Mesendoderm (in vitro differentiated cells): ENCODE measurements around the gene MANBA.

Source experiments
- DNase-seq: peaks from one replicate; pipeline ENCODE4 v3.0.0; 2013
- H2AK5ac ChIP-seq: 2 replicates; pipeline ENCODE4 v1.6.1; 2013; ENCODE audit warnings: low read length, inconsistent platforms
- H2BK120ac ChIP-seq: 2 replicates; pipeline ENCODE4 v1.6.1; 2013; ENCODE audit warnings: low read depth, mild to moderate bottlenecking, low read length, moderate library complexity, mixed read lengths
- H2BK15ac ChIP-seq: replicated peaks from 2 replicates; pipeline ENCODE4 v1.6.1; 2013; ENCODE audit warnings: low read depth, mild to moderate bottlenecking, moderate library complexity
- H2BK5ac ChIP-seq: 2 replicates; pipeline ENCODE4 v1.6.1; 2013; ENCODE audit warnings: low read length, inconsistent platforms
- H3K18ac ChIP-seq: 2 replicates; pipeline ENCODE4 v1.6.1; 2013; ENCODE audit warnings: mild to moderate bottlenecking, low read length, mixed read lengths
- H3K23ac ChIP-seq: one replicate; pipeline ENCODE4 v1.6.1; 2013; ENCODE audit warnings: low read length
- H3K27ac ChIP-seq: 2 replicates; pipeline ENCODE4 v1.5.1; 2013; ENCODE audit warnings: low read depth, mild to moderate bottlenecking, inconsistent platforms, low read length, moderate library complexity
- H3K27me3 ChIP-seq: 2 replicates; pipeline ENCODE4 v1.6.1; 2013; ENCODE audit warnings: low read length, control low read depth, mild to moderate bottlenecking, inconsistent platforms; ENCODE audit not compliant: insufficient read depth, poor library complexity
- H3K36me3 ChIP-seq: 2 replicates; pipeline ENCODE4 v1.6.1; 2013; ENCODE audit warnings: low read length, inconsistent platforms; ENCODE audit not compliant: control insufficient read depth, insufficient read depth
- H3K4ac ChIP-seq: one replicate; pipeline ENCODE4 v1.6.1; 2013; ENCODE audit warnings: low read depth, mild to moderate bottlenecking, low read length, moderate library complexity
- H3K4me1 ChIP-seq: 2 replicates; pipeline ENCODE4 v1.6.1; 2013; ENCODE audit warnings: low read depth, low read length, inconsistent platforms; ENCODE audit not compliant: control insufficient read depth
- H3K4me2 ChIP-seq: 2 replicates; pipeline ENCODE4 v1.6.1; 2013; ENCODE audit warnings: low read length
- H3K4me3 ChIP-seq: 2 replicates; pipeline ENCODE4 v1.5.1; 2013; ENCODE audit warnings: mild to moderate bottlenecking, low read length
- H3K56ac ChIP-seq: one replicate; pipeline ENCODE4 v1.6.1; 2013; ENCODE audit warnings: low read length
- H3K79me1 ChIP-seq: 2 replicates; pipeline ENCODE4 v1.6.1; 2013; ENCODE audit warnings: low read length, inconsistent platforms
- H3K79me2 ChIP-seq: 2 replicates; pipeline ENCODE4 v1.6.1; 2013; ENCODE audit warnings: mild to moderate bottlenecking, low read length; ENCODE audit not compliant: control insufficient read depth, insufficient read depth
- H3K9ac ChIP-seq: 2 replicates; pipeline ENCODE4 v1.6.1; 2013; ENCODE audit warnings: low read length, inconsistent platforms
- H4K5ac ChIP-seq: one replicate; pipeline ENCODE4 v1.6.1; 2013; ENCODE audit warnings: low read length
- H4K8ac ChIP-seq: one replicate; pipeline ENCODE4 v1.6.1; 2013; ENCODE audit warnings: low read depth, mild to moderate bottlenecking, control low read depth, low read length, moderate library complexity
- WGBS: extraction: QIAGEN DNeasy Blood & Tissue Kit; methylation state at CpG from one replicate; pipeline ENCODE4 v1.1.7; 2013; ENCODE audit warnings: low lambda C conversion rate, missing lambda C conversion rate; ENCODE audit not compliant: insufficient coverage; ENCODE audit errors: extremely low coverage; 5-methylcytosine and 5-hydroxymethylcytosine counted together

The MANBA gene

GRCh38 chr4:102779204-102779603 is 18.4 kb upstream of the MANBA start:
- H3K4me2 ChIP-seq, result no peak overlapping the region
- H4K5ac ChIP-seq, result no peak overlapping the region
- no peak overlapping the region for H3K18ac ChIP-seq
- H3K36me3 ChIP-seq, result no peaks in the 10 kb centered on the region
- WGBS, result no CpG with 5 or more reads among the region's 4 CpGs
- H3K56ac ChIP-seq, result no peak overlapping the region
- no peaks in the 10 kb centered on the region for H3K4me1 ChIP-seq
- no peak overlapping the region for H2AK5ac ChIP-seq
- no peaks in the 10 kb centered on the region for H3K27me3 ChIP-seq
- H3K79me1 ChIP-seq, result no peaks in the 10 kb centered on the region
- no peak overlapping the region for H3K9ac ChIP-seq
- no peak for DNase-seq
- H2BK15ac ChIP-seq, result no peak overlapping the region
- H3K27ac ChIP-seq, result no peak overlapping the region
- H2BK120ac ChIP-seq, result no peak overlapping the region
- no peak overlapping the region for H3K23ac ChIP-seq
- H3K79me2 ChIP-seq, result no peaks in the 10 kb centered on the region
- H4K8ac ChIP-seq, result no peak overlapping the region
- H3K4ac ChIP-seq, result no peak overlapping the region
- H2BK5ac ChIP-seq, result no peak overlapping the region
- H3K4me3 ChIP-seq, result no peak overlapping the region

- H3K4me3 ChIP-seq, result no peak overlapping the region
- H3K4ac ChIP-seq, result no peak overlapping the region
- no peaks in the 10 kb centered on the region for H3K79me2 ChIP-seq
- no peak overlapping the region for H3K9ac ChIP-seq
- no CpG with 5 or more reads among the region's 7 CpGs for WGBS
- H3K4me2 ChIP-seq, result no peak overlapping the region
- H3K4me1 ChIP-seq, result no peaks in the 10 kb centered on the region
- no peaks in the 10 kb centered on the region for H3K36me3 ChIP-seq
- H3K18ac ChIP-seq, result no peak overlapping the region
- no peak overlapping the region for H2BK5ac ChIP-seq
- no peak for DNase-seq
- no peak overlapping the region for H3K56ac ChIP-seq
- H2AK5ac ChIP-seq, result no peak overlapping the region
- H2BK15ac ChIP-seq, result no peak overlapping the region
- H4K5ac ChIP-seq, result no peak overlapping the region
- H3K27me3 ChIP-seq, result no peaks in the 10 kb centered on the region
- H2BK120ac ChIP-seq, result no peak overlapping the region
- H4K8ac ChIP-seq, result no peak overlapping the region
- no peaks in the 10 kb centered on the region for H3K79me1 ChIP-seq
- no peak overlapping the region for H3K23ac ChIP-seq
- H3K27ac ChIP-seq, result no peak overlapping the region
Observed at GRCh38 chr4:102778720-102779119, 18.0 kb upstream of the MANBA start.

DNA sequence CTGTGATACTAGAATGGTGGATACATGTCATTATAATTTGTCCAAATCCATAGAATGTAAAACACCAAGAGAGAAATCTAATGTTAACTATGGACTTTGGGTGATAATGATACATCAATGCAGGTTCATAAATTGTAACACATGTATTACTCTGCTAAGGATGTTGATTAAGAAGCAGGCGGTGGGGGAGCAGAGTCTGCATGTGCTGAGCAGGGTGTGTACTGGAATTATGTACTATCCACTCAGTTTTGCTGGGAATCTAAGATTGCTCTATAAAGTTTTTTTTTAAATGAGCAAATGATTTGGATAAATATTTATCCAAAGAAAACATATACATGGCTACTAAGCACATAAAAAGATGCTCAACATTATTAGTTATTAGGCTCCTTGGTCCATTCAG is 15.0 kb upstream of the MANBA start:
- Histone ChIP-seq H3K4me1 (no peaks in the 10 kb centered on the region), H2AK5ac (no peak overlapping the region), H3K27me3 (no peaks in the 10 kb centered on the region), H4K8ac (no peak overlapping the region), H3K79me1 (no peaks in the 10 kb centered on the region), H2BK5ac (no peak overlapping the region), H3K23ac (no peak overlapping the region), H3K9ac (no peak overlapping the region), H3K79me2 (no peaks in the 10 kb centered on the region), H3K27ac (no peak overlapping the region), H3K4me2 (no peak overlapping the region), H3K4ac (no peak overlapping the region), H3K18ac (no peak overlapping the region), H4K5ac (no peak overlapping the region), H3K36me3 (no peaks in the 10 kb centered on the region), H2BK15ac (no peak overlapping the region), H3K56ac (no peak overlapping the region), H3K4me3 (no peak overlapping the region), H2BK120ac (no peak overlapping the region)
- no CpG with 5 or more reads among the region's 1 CpG for WGBS
- DNase-seq, result no peak

DNA sequence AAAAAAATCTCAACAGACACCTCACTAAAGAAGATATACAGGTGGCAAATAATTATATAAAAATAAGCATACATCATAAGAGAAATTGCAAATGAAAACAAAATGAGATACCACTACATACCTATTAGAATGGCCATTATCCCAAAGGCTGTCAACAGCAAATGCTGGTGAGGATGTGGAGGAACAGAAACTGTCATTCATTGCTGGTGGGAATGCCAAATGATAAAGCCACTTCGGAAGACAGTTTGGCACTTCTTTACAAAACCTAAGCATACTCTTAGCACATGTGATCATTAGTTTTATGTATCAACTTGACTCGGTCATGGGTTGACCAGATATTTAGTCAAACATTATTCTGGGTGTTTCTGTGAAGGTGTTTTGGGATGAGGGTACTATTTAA is 13.5 kb upstream of the MANBA start:
- no peak for DNase-seq
- H2BK5ac ChIP-seq, result no peak overlapping the region
- no peaks in the 10 kb centered on the region for H3K4me1 ChIP-seq
- no peak overlapping the region for H3K9ac ChIP-seq
- no peak overlapping the region for H3K27ac ChIP-seq
- H3K4ac ChIP-seq, result no peak overlapping the region
- no peak overlapping the region for H3K4me2 ChIP-seq
- no peaks in the 10 kb centered on the region for H3K36me3 ChIP-seq
- H2BK15ac ChIP-seq, result no peak overlapping the region
- no peak overlapping the region for H2BK120ac ChIP-seq
- H3K27me3 ChIP-seq, result no peaks in the 10 kb centered on the region
- no peak overlapping the region for H2AK5ac ChIP-seq
- no peaks in the 10 kb centered on the region for H3K79me2 ChIP-seq
- H4K8ac ChIP-seq, result no peak overlapping the region
- no peaks in the 10 kb centered on the region for H3K79me1 ChIP-seq
- no peak overlapping the region for H3K23ac ChIP-seq
- no peak overlapping the region for H3K4me3 ChIP-seq
- no peak overlapping the region for H3K56ac ChIP-seq
- no peak overlapping the region for H3K18ac ChIP-seq
- H4K5ac ChIP-seq, result no peak overlapping the region
- no CpG with 5 or more reads among the region's 2 CpGs for WGBS

DNA sequence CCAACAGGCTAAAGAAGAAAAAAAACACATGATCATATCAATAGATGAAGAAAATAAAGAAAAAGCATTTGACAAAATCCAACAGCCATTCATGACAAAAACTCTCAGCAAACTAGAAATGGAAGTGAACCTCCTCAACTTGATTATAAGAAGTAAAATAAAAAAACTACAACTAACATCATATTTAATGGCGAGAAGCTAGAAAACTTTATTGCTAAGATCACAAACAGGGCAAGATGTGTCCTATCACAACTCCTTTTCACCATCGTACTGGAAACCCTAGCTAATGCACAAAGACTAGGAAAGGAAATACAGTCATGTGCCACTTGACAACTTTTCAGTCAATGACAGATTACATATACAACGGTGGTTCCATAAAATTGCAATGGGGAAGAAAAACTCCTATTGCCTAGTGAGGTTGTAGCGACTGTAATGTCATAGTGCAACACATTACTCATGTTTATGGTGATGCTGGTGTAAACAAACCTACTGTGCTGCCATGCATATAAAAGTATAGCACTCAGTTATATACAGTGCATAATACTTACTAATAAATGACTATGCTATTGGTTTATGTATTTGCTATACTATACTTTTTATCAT is 12.1 kb upstream of the MANBA start:
- Histone ChIP-seq H3K36me3 (no peaks in the 10 kb centered on the region), H4K8ac (no peak overlapping the region), H3K4me1 (no peaks in the 10 kb centered on the region), H2BK5ac (no peak overlapping the region), H3K9ac (no peak overlapping the region), H3K27me3 (no peaks in the 10 kb centered on the region), H3K4ac (no peak overlapping the region), H2BK15ac (no peak overlapping the region), H3K23ac (no peak overlapping the region), H3K18ac (no peak overlapping the region), H3K79me2 (no peaks in the 10 kb centered on the region), H2BK120ac (no peak overlapping the region), H3K4me3 (no peak overlapping the region), H3K4me2 (no peak overlapping the region), H2AK5ac (no peak overlapping the region), H4K5ac (no peak overlapping the region), H3K79me1 (no peaks in the 10 kb centered on the region), H3K56ac (no peak overlapping the region), H3K27ac (no peak overlapping the region)
- no CpG with 5 or more reads among the region's 4 CpGs for WGBS
- DNase-seq, result no peak

DNA sequence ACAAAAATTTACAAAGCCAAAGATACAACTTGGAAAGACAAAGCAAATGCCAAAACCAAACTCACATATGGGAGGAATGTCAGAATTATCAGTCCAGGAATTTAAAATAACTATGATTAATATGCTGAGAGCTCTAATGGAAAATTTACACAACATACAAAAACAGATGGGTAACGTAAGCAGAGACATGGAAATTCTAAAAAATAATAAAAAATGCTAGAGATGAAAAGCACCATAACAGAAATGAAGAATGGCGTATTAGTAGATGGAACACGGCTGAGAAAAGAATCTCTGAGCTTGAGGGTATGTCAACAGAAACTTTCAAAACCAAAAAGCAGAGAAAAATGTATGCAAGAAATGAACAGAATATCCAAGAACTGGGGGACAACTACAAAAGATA is 4.1 kb upstream of the MANBA start:
- Histone ChIP-seq H3K23ac (no peak overlapping the region), H2BK5ac (no peak overlapping the region), H3K4ac (no peak overlapping the region), H3K79me2 (no peaks in the 10 kb centered on the region), H3K9ac (no peak overlapping the region), H3K27ac (no peak overlapping the region), H3K79me1 (peaks cover 2% of the 10 kb centered on the region), H4K8ac (no peak overlapping the region), H3K4me2 (no peak overlapping the region), H3K56ac (no peak overlapping the region), H3K4me1 (no peaks in the 10 kb centered on the region), H2BK120ac (no peak overlapping the region), H4K5ac (no peak overlapping the region), H3K27me3 (no peaks in the 10 kb centered on the region), H3K18ac (no peak overlapping the region), H3K36me3 (no peaks in the 10 kb centered on the region), H2AK5ac (no peak overlapping the region), H2BK15ac (no peak overlapping the region), H3K4me3 (no peak overlapping the region)
- no peak for DNase-seq
- no CpG with 5 or more reads among the region's 3 CpGs for WGBS
